SIG-M5 treated with dmso at 0.1 percent for 504 hours (cell line): ENCODE data around the gene WASHC4.

Experiments used
- DNase-seq: peaks from one replicate; lab custom pipeline; 2025; ENCODE audit not compliant: unreplicated experiment; lab: John Stamatoyannopoulos, UW

The WASHC4 gene

DNA sequence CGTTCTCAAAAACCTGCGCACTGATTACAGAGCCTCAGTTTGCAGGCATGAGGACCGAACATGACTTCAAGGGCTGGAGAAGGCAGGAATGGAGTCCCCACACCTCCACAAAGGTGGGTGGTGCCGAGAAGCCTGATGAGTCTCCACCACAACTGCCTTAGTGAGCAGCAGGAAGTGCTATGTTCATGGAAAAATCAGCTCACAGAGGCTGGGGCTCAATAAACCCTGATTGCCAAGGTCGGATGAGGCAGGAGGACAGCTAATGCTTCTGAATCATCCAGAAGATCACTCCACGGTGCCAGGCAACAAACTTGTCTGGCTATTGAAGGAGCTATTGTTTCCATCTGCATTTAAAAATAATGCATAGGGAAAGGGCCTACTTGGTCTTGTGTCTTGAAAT, 97.4 kb downstream of the WASHC4 start:
- DNase-seq = no peak

DNA sequence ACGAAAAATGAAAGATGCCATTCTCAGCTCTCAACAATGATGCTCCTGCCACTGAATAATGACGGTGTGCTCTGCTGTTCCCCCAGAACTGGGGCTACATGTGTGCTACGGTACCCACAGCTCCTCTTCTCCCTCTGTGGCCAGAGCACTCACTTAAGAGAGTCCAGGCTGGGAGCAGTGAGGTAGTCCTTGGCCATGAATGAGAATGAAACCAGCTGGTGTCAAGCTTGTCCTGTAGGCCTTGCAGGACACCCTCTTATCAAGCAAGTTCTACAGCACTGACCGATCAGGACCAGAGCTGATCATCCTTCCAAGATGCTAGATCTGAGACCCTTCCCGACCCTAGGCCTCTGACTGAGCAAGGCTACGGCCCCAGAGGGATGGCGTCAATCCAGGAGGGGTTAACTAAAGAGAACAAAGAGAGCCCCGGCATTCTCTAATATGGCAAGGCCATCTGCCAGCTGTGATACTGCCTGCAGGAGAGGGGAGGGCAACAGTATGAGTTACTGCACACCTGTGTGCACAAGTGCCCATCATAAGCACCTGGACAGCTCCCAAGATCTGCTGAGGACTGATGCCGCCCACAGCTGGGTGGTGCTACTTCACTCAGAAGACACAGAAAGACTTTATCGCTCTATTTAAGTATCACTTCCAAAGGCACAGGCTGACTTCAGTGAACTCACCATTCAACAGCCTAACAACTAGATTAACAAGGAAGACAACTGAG, 98.0 kb downstream of the WASHC4 start:
- no peak for DNase-seq

DNA sequence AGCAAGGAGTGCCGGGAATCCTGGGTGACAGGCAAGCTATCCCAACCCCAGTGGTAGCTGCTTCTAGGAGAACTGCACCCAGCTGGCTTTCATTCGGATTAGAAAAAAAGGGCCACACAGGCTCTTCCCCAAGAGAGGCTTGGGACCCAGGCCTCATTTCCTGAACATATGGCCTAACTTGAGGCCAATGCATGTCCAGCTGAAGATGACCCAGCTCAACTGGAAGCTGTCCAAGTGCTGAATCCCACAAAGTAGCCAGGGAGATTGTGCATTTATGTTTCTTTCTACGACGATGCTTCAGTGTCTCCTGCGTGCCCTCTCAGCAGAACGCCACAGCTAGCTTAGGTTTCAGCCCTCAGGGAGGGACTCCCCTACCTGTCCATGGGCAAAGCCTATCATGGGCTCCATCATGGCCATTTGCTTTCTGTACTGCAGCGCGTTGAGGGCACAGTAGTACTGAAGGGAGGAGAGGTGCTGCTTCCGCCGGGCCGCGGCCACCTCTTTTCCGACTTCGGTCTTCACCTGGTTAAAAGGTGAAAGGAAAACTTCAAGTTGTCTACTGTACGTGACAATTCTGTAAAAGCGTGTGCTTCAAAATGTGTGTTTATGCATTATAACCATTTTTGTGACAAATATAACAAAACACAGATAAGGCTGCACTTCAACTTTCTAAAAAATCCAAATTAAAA, 99.3 kb downstream of the WASHC4 start:
- DNase-seq = no peak

DNA sequence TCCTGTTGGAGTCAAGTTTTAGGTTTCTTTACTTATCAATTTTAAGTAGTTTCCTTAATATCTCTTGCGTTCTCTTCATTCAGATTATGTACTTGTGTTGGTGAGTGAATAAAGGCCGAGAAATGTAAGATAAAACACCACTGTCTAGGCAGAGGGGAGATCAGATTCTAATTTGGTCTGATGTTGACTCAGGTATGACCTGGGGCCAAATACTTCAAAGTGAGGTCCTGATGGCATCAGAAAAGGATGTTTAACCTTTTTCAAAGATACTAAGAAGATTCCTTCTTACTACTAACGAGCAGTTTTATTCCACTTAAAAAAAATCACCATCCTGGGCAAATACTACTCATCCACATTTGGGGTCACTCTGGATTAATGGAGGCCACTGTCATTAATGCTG, 101.6 kb downstream of the WASHC4 start:
- no peak for DNase-seq

DNA sequence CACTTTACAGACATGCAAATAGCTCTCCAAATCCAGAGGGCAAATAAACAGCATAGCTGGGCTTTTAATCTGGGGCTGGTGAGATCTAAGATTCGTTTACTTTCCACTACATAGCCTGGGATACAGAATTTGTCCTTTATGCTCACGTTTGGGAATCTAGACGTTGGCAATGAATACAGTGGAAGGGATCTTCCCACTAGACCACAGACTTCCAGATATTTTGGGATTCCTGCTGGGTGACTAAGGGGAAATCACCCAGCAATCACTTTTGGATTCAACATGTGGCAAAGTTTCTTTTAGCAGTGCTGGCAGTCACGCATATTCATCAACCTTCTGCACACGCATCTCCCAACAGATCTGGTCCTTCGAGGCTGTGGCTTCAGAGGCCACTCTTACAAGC, 104.9 kb downstream of the WASHC4 start:
- no peak for DNase-seq

DNA sequence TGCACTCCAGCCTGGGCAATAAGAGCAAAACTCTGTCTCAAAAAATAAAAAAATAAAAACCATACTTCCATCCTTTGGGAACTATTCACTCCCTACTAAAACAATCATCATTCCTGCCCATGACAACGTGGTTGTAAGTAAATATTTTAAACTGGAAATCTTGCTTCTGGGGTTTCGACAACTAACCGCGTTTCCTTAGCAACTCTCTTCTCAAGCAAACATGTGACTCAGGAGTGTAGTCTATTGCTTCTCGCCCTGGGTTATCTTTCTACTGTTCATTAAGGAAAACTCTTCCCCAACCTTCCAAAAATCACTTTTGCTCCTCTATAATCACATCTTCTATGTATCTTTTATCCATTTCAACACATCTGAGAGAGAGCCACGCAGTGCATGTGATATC, 106.6 kb downstream of the WASHC4 start:
- DNase-seq = peak; percentile 43

DNA sequence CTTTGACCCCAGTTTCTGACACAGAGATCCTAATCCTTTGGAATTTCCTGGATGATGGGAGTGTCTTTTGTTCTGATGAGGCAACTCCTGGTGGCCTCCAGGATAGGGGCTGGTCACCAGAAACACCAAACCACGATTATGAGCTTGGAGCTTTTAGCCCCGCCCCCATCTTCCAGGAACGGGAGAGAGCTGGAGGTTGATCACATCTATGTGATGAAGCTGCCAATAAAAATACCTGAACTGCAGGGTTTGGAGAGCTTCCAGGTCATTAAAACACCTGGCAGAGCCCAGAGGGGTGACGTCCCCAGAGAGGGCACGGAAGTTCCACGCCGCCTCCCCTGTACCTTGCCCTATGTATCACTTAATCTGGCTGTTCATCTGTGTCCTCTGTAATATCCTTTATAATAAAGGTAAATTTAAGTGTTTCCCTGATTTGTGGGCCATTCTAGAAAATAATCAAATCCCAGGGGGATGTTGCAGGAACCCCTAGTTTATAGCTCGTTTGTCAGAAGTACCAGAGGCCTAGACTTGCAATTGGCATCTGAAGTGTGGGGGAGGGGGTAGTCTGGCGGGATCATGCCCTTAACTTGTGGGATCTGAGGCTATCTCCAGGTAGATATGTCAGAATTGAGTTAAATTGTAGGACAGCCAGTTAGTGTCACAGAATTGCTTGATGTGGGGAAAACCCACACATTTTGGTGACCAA, 107.3 kb downstream of the WASHC4 start:
- DNase-seq = peak; percentile 18

DNA sequence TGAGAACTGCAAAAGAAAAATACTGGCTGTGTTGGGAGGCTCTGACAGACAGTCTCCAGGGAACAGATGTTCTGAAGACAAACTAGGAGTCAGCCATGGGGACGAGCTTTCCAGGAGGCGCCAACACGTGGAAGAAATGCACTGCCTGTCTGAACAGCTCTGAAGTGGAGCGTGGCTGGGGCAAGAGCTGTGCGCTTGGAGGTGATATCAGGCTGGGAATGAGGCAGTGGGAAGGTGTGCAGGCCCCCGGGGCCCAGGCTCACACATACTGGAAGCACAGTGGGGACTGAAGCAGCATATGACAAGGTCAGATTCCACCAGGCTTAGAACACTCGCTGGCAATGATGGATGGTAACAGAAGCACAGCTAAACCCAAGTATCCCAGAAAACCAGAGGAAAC, 110.9 kb downstream of the WASHC4 start:
- DNase-seq = no peak
